HEK293 (cell line): ENCODE data around the gene PDE9A.

Source experiments
- CTCF ChIA-PET: fragments of 350-600 bp; formaldehyde crosslinking; extraction: SDS; loops from one replicate; lab custom pipeline; 2021; ENCODE audit warnings: antibody characterized with exemption; lab: Yijun Ruan, JAX
- POLR2A ChIA-PET: fragments of 300-600 bp; formaldehyde crosslinking; extraction: SDS; loops from one replicate; lab custom pipeline; 2020; ENCODE audit warnings: antibody characterized with exemption, inconsistent platforms; lab: Yijun Ruan, JAX
- H3K27ac ChIP-seq: fragments of 200-500 bp; sonication (Bioruptor generic); 2 replicates; pipeline ENCODE4 v1.5.1; 2014; ENCODE audit warnings: low read depth, low read length, control low read depth, inconsistent platforms; ENCODE audit errors: extremely low read depth
- H3K36me3 ChIP-seq, 2 experiments: fragments of 200-500 bp in 1 of 2; sonication (Bioruptor generic) in 1 of 2; 1 replicate in 1 of 2; 2 replicates in 1 of 2; pipeline ENCODE4 v1.5.1; 2014 to 2017; ENCODE audit warnings: inconsistent platforms in 2 of 2, low read length in 2 of 2; ENCODE audit not compliant: control insufficient read depth in 2 of 2, insufficient read depth in 1 of 2
- H3K4me1 ChIP-seq: fragments of 200-500 bp; sonication (Bioruptor generic); 2 replicates; pipeline ENCODE4 v1.5.1; 2014; ENCODE audit warnings: mild to moderate bottlenecking, low read length, inconsistent platforms; ENCODE audit not compliant: control insufficient read depth, insufficient read depth
- H3K4me3 ChIP-seq: 2 replicates; pipeline ENCODE4 v1.5.1; 2011; ENCODE audit warnings: low read depth, mild to moderate bottlenecking, control low read depth, low read length, moderate library complexity
- H3K9me3 ChIP-seq: fragments of 200-500 bp; sonication (Bioruptor generic); 2 replicates; pipeline ENCODE4 v1.5.1; 2014; ENCODE audit warnings: low read depth, low read length, inconsistent platforms; ENCODE audit not compliant: control insufficient read depth, insufficient read depth
- BCL6B ChIP-seq: fragments of 450-650 bp; formaldehyde crosslinking; IDR thresholded peaks from 2 replicates; pipeline ENCODE4 v1.5.1; 2017; ENCODE audit warnings: missing biosample characterization, missing genetic modification characterization
- GLIS1 ChIP-seq: fragments of 450-650 bp; formaldehyde crosslinking; IDR thresholded peaks from 2 replicates; pipeline ENCODE4 v1.5.1; 2016; ENCODE audit warnings: missing biosample characterization, missing genetic modification characterization
- IKZF3 ChIP-seq: fragments of 450-650 bp; IDR thresholded peaks from 2 replicates; pipeline ENCODE4 v1.5.0; 2018; ENCODE audit warnings: missing biosample characterization, mild to moderate bottlenecking, missing genetic modification characterization, moderate library complexity
- INSM2 ChIP-seq: fragments of 450-650 bp; formaldehyde crosslinking; IDR thresholded peaks from 2 replicates; pipeline ENCODE4 v1.5.1; 2016; ENCODE audit warnings: missing biosample characterization, missing genetic modification characterization
- KLF17 ChIP-seq: fragments of 450-650 bp; formaldehyde crosslinking; IDR thresholded peaks from 2 replicates; pipeline ENCODE4 v1.5.1; 2016; ENCODE audit warnings: missing biosample characterization, missing genetic modification characterization
- PRDM1 ChIP-seq: fragments of 450-650 bp; formaldehyde crosslinking; IDR thresholded peaks from 2 replicates; pipeline ENCODE4; 2016; ENCODE audit warnings: missing biosample characterization, missing genetic modification characterization
- REST ChIP-seq: fragments of 450-650 bp; formaldehyde crosslinking; IDR thresholded peaks from 2 replicates; pipeline ENCODE4 v1.5.1; 2016; ENCODE audit warnings: missing biosample characterization, missing genetic modification characterization
- SCRT2 ChIP-seq: fragments of 450-650 bp; formaldehyde crosslinking; IDR thresholded peaks from 2 replicates; pipeline ENCODE4 v1.5.1; 2016; ENCODE audit warnings: missing biosample characterization, missing genetic modification characterization
- SETDB1 ChIP-seq: IDR thresholded peaks from one replicate; pipeline ENCODE4 v1.6.1; 2017; ENCODE audit warnings: mild to moderate bottlenecking, low read length, moderate library complexity, mixed read lengths; ENCODE audit not compliant: insufficient read length
- TCF7L2 ChIP-seq: IDR thresholded peaks from 2 replicates; pipeline ENCODE4 v1.6.1; 2011; ENCODE audit warnings: low read depth, mild to moderate bottlenecking, inconsistent platforms, low read length, moderate library complexity, borderline replicate concordance
- ZBTB21 ChIP-seq: fragments of 450-650 bp; formaldehyde crosslinking; IDR thresholded peaks from 2 replicates; pipeline ENCODE4 v1.5.1; 2017; ENCODE audit warnings: missing biosample characterization, missing genetic modification characterization
- ZNF10 ChIP-seq: fragments of 450-650 bp; formaldehyde crosslinking; IDR thresholded peaks from 2 replicates; pipeline ENCODE4 v1.5.1; 2017; ENCODE audit warnings: missing biosample characterization, missing genetic modification characterization
- ZNF133 ChIP-seq: fragments of 450-650 bp; formaldehyde crosslinking; IDR thresholded peaks from 2 replicates; pipeline ENCODE4 v1.5.1; 2016; ENCODE audit warnings: missing biosample characterization, missing genetic modification characterization
- ZNF146 ChIP-seq: fragments of 450-650 bp; formaldehyde crosslinking; IDR thresholded peaks from 2 replicates; pipeline ENCODE4 v1.5.1; 2016; ENCODE audit warnings: missing biosample characterization, missing genetic modification characterization
- ZNF184 ChIP-seq: fragments of 450-650 bp; IDR thresholded peaks from 2 replicates; pipeline ENCODE4 v1.5.1; 2018; ENCODE audit warnings: missing biosample characterization, mild to moderate bottlenecking, missing genetic modification characterization
- ZNF24 ChIP-seq: fragments of 450-650 bp; formaldehyde crosslinking; IDR thresholded peaks from 2 replicates; pipeline ENCODE4 v1.5.1; 2016; ENCODE audit warnings: missing biosample characterization, missing genetic modification characterization
- ZNF311 ChIP-seq: fragments of 450-650 bp; formaldehyde crosslinking; IDR thresholded peaks from 2 replicates; pipeline ENCODE4 v1.5.1; 2017; ENCODE audit warnings: missing biosample characterization, missing genetic modification characterization, borderline replicate concordance
- ZNF416 ChIP-seq: fragments of 450-650 bp; formaldehyde crosslinking; IDR thresholded peaks from 2 replicates; pipeline ENCODE4 v1.5.1; 2016; ENCODE audit warnings: missing biosample characterization, missing genetic modification characterization
- ZNF488 ChIP-seq: fragments of 450-650 bp; formaldehyde crosslinking; IDR thresholded peaks from 2 replicates; pipeline ENCODE4 v1.5.1; 2016; ENCODE audit warnings: missing biosample characterization, missing genetic modification characterization
- ZNF558 ChIP-seq: fragments of 450-650 bp; formaldehyde crosslinking; IDR thresholded peaks from 2 replicates; pipeline ENCODE4 v1.5.1; 2016; ENCODE audit warnings: missing biosample characterization, missing genetic modification characterization
- ZNF560 ChIP-seq: fragments of 450-650 bp; formaldehyde crosslinking; IDR thresholded peaks from 2 replicates; pipeline ENCODE4 v1.5.1; 2017; ENCODE audit warnings: missing biosample characterization, missing genetic modification characterization, borderline replicate concordance
- ZNF645 ChIP-seq: fragments of 450-650 bp; formaldehyde crosslinking; IDR thresholded peaks from 2 replicates; pipeline ENCODE4; 2016; ENCODE audit warnings: missing biosample characterization, missing genetic modification characterization
- ZNF677 ChIP-seq: fragments of 450-650 bp; IDR thresholded peaks from 2 replicates; pipeline ENCODE4 v1.5.0; 2018; ENCODE audit warnings: missing biosample characterization, mild to moderate bottlenecking, missing genetic modification characterization, moderate library complexity
- ZNF776 ChIP-seq: fragments of 450-650 bp; formaldehyde crosslinking; IDR thresholded peaks from 2 replicates; pipeline ENCODE4 v1.5.0; 2017; ENCODE audit warnings: missing biosample characterization, missing genetic modification characterization, borderline replicate concordance
- ZNF792 ChIP-seq: fragments of 450-650 bp; formaldehyde crosslinking; IDR thresholded peaks from 2 replicates; pipeline ENCODE4 v1.5.1; 2016; ENCODE audit warnings: missing biosample characterization, missing genetic modification characterization

Gene PDE9A

GRCh38 chr21:42681296-42682206, 28.1 kb downstream of the PDE9A start:
- POLR2A ChIA-PET = no interaction called here
- Histone ChIP-seq H3K36me3 (no peaks in the 10 kb centered on the region), H3K27ac (no peak overlapping the region), H3K4me1 (peaks cover 9% of the 10 kb centered on the region; the same call in 1 of the 2 replicates), H3K9me3 (no peaks in the 10 kb centered on the region), H3K4me3 (no peak overlapping the region)
- TF ChIP-seq ZNF645 (no peak), KLF17 (no peak), TCF7L2 (no peak), ZNF776 (tag by site-specific recombination) (no peak), SCRT2 (no peak), BCL6B (no peak), ZNF24 (no peak), ZNF416 (no peak), ZNF677 (no peak), ZNF146 (tag by site-specific recombination) (no peak), ZBTB21 (no peak), ZNF184 (no peak), ZNF10 (tag by site-specific recombination) (no peak), REST (tag by site-specific recombination) (no peak), SETDB1 (no peak)
- CTCF ChIA-PET = no interaction called here

- ChIA-PET CTCF (no interaction called here), POLR2A (no interaction called here)
- no peak overlapping the region for H3K4me3 ChIP-seq
- H3K27ac ChIP-seq = no peak overlapping the region
- H3K9me3 ChIP-seq = no peaks in the 10 kb centered on the region
- H3K4me1 ChIP-seq = peaks cover 5% of the 10 kb centered on the region; the same call in 1 of the 2 replicates
- H3K36me3 ChIP-seq = no peaks in the 10 kb centered on the region
- TF ChIP-seq ZNF10 (tag by site-specific recombination) = no peak
- TF ChIP-seq ZNF133 (tag by site-specific recombination) = no peak
- no peak for TF ChIP-seq PRDM1 (tag by site-specific recombination)
- no peak for TF ChIP-seq INSM2 (tag by site-specific recombination)
- TF ChIP-seq ZNF560 (tag by site-specific recombination) = no peak
- TF ChIP-seq ZNF792 (tag by site-specific recombination) = no peak
- no peak for TF ChIP-seq ZNF488 (tag by site-specific recombination)
- no peak for TF ChIP-seq GLIS1 (tag by site-specific recombination)
- no peak for TF ChIP-seq ZNF558 (tag by site-specific recombination)
- TF ChIP-seq ZNF311 (tag by site-specific recombination) = no peak
- TF ChIP-seq IKZF3 (tag by site-specific recombination) = no peak
These were observed 29.3 kb downstream of the PDE9A start for GRCh38 chr21:42682661-42683210.
